OCI-LY1 (cell line): ENCODE results near the gene ZDHHC1.

Experiments
- H2AFZ ChIP-seq: fragments of 200-600 bp; sonication (generic), shearing (Covaris generic); 2 replicates; pipeline ENCODE4 v1.6.0; 2014; ENCODE audit warnings: antibody characterized with exemption, mild to moderate bottlenecking, low read length
- H3F3A ChIP-seq: fragments of 200-600 bp; sonication (generic), shearing (Covaris generic); 2 replicates; pipeline ENCODE4 v1.6.0; 2014; ENCODE audit warnings: mild to moderate bottlenecking, antibody characterized with exemption, low read length, moderate library complexity; ENCODE audit not compliant: insufficient read depth
- H3K27ac ChIP-seq: fragments of 200-600 bp; sonication (generic); 2 replicates; pipeline ENCODE4 v1.5.1; 2014; ENCODE audit warnings: low read length, mixed run types, mild to moderate bottlenecking, low read depth; ENCODE audit not compliant: poor library complexity, severe bottlenecking
- H3K27me3 ChIP-seq: fragments of 200-600 bp; sonication (generic); 2 replicates; pipeline ENCODE4 v1.6.0; 2014; ENCODE audit warnings: antibody characterized with exemption, mild to moderate bottlenecking, low read length, moderate library complexity; ENCODE audit not compliant: insufficient read depth
- H3K36me3 ChIP-seq: fragments of 200-600 bp; sonication (generic); 2 replicates; pipeline ENCODE4 v1.6.1; 2014; ENCODE audit warnings: mild to moderate bottlenecking, antibody characterized with exemption, low read length, moderate library complexity, mixed read lengths; ENCODE audit not compliant: insufficient read depth
- H3K4me1 ChIP-seq: fragments of 200-600 bp; sonication (generic); 2 replicates; pipeline ENCODE4 v1.5.1; 2014; ENCODE audit warnings: mild to moderate bottlenecking, low read length, moderate library complexity; ENCODE audit not compliant: insufficient read depth, severe bottlenecking
- H3K4me2 ChIP-seq: fragments of 200-600 bp; sonication (generic), shearing (Covaris generic); 2 replicates; pipeline ENCODE4 v1.6.1; 2014; ENCODE audit warnings: low read length
- H3K4me3 ChIP-seq: fragments of 200-600 bp; sonication (generic); 2 replicates; pipeline ENCODE4 v1.5.1; 2014; ENCODE audit warnings: low read length, low read depth, mild to moderate bottlenecking, mixed read lengths; ENCODE audit not compliant: poor library complexity, severe bottlenecking
- H3K79me2 ChIP-seq: fragments of 200-600 bp; shearing (Covaris generic); 2 replicates; pipeline ENCODE4 v1.6.1; 2016; ENCODE audit warnings: mixed run types, low read length, mixed read lengths; ENCODE audit not compliant: insufficient read depth
- H3K9ac ChIP-seq: fragments of 200-600 bp; sonication (generic), shearing (Covaris generic); 2 replicates; pipeline ENCODE4 v1.6.1; 2014; ENCODE audit warnings: mild to moderate bottlenecking, low read length, mixed read lengths
- H3K9me2 ChIP-seq: fragments of 200-600 bp; sonication (generic), shearing (Covaris generic); 2 replicates; pipeline ENCODE4 v1.6.1; 2014; ENCODE audit warnings: low read depth, mild to moderate bottlenecking, low read length, mixed read lengths
- H3K9me3 ChIP-seq: fragments of 200-600 bp; shearing (Covaris generic); 2 replicates; pipeline ENCODE4 v1.6.1; 2014; ENCODE audit warnings: low read length, mixed read lengths
- H4K20me1 ChIP-seq: fragments of 200-600 bp; sonication (generic), shearing (Covaris generic); 2 replicates; pipeline ENCODE4 v1.6.0; 2016; ENCODE audit warnings: mild to moderate bottlenecking, low read length; ENCODE audit not compliant: insufficient read depth
- CTCF ChIP-seq: fragments of 200-600 bp; sonication (generic), shearing (Covaris generic); IDR thresholded peaks from 2 replicates; pipeline ENCODE4 v1.5.1; 2017; ENCODE audit warnings: mild to moderate bottlenecking, antibody characterized with exemption, low read length, moderate library complexity, mixed read lengths
- EZH2 ChIP-seq: fragments of 200-600 bp; sonication (generic), shearing (Covaris generic); IDR thresholded peaks from 2 replicates; pipeline ENCODE4 v1.8.0; 2017; ENCODE audit warnings: borderline replicate concordance, mixed run types, mild to moderate bottlenecking, antibody characterized with exemption, low read length, moderate library complexity, mixed read lengths

ZDHHC1 gene

GRCh38 chr16:67438098-67438791 lies 22.0 kb upstream of the ZDHHC1 start:
- Histone ChIP-seq H3K4me3 (no peak overlapping the region), H3K79me2 (no peaks in the 10 kb centered on the region), H3K9me3 (no peaks in the 10 kb centered on the region), H3K36me3 (peaks cover 42% of the 10 kb centered on the region), H4K20me1 (no peaks in the 10 kb centered on the region), H3K4me1 (no peaks in the 10 kb centered on the region), H3K4me2 (no peak overlapping the region), H3K9ac (no peak overlapping the region), H3K9me2 (no peaks in the 10 kb centered on the region), H2AFZ (no peak overlapping the region), H3K27me3 (no peaks in the 10 kb centered on the region), H3K27ac (no peak overlapping the region), H3F3A (no peaks in the 10 kb centered on the region)
- TF ChIP-seq CTCF: no peak
- no peak for TF ChIP-seq EZH2

- Histone ChIP-seq H3K4me1 (no peaks in the 10 kb centered on the region), H3K36me3 (peaks cover 35% of the 10 kb centered on the region), H3K27ac (no peak overlapping the region), H3F3A (no peaks in the 10 kb centered on the region), H4K20me1 (no peaks in the 10 kb centered on the region), H3K4me2 (no peak overlapping the region), H3K27me3 (no peaks in the 10 kb centered on the region), H2AFZ (no peak overlapping the region), H3K79me2 (no peaks in the 10 kb centered on the region), H3K9ac (no peak overlapping the region), H3K9me2 (no peaks in the 10 kb centered on the region), H3K4me3 (no peak overlapping the region), H3K9me3 (no peaks in the 10 kb centered on the region)
- no peak for TF ChIP-seq CTCF
Observed at GRCh38 chr16:67437513-67437912, 21.2 kb upstream of the ZDHHC1 start.

GRCh38 chr16:67436640-67437193 lies 20.4 kb upstream of the ZDHHC1 start:
- H3K4me1 ChIP-seq: no peaks in the 10 kb centered on the region
- no peaks in the 10 kb centered on the region for H3K27me3 ChIP-seq
- no peak overlapping the region for H3K9ac ChIP-seq
- H4K20me1 ChIP-seq: no peaks in the 10 kb centered on the region
- H3K9me2 ChIP-seq: no peaks in the 10 kb centered on the region
- no peaks in the 10 kb centered on the region for H3K9me3 ChIP-seq
- no peak overlapping the region for H3K4me3 ChIP-seq
- no peak for TF ChIP-seq EZH2
- no peaks in the 10 kb centered on the region for H3F3A ChIP-seq
- no peak overlapping the region for H3K4me2 ChIP-seq
- H3K27ac ChIP-seq: no peak overlapping the region
- H3K79me2 ChIP-seq: no peaks in the 10 kb centered on the region
- H2AFZ ChIP-seq: no peak overlapping the region
- H3K36me3 ChIP-seq: peaks cover 34% of the 10 kb centered on the region

- Histone ChIP-seq H3K4me2 (no peak overlapping the region), H2AFZ (no peak overlapping the region), H3K27ac (no peak overlapping the region), H3F3A (no peaks in the 10 kb centered on the region), H3K9ac (no peak overlapping the region), H3K9me2 (no peaks in the 10 kb centered on the region), H3K9me3 (no peaks in the 10 kb centered on the region), H3K27me3 (no peaks in the 10 kb centered on the region), H3K36me3 (peaks cover 34% of the 10 kb centered on the region), H3K4me1 (peaks cover under 1% of the 10 kb centered on the region), H3K79me2 (no peaks in the 10 kb centered on the region), H4K20me1 (no peaks in the 10 kb centered on the region), H3K4me3 (no peak overlapping the region)
- no peak for TF ChIP-seq CTCF
- no peak for TF ChIP-seq EZH2
Observed at GRCh38 chr16:67435758-67436164, 19.5 kb upstream of the ZDHHC1 start.
